Activated CD8-positive, alpha-beta T cell treated with anti-CD3 and anti-CD28 coated beads for 36 hours (primary cell): ENCODE results near the gene GPAT3. TPM values are rescaled to one million over a fixed set of nuclear protein-coding genes. Genes with fewer than 3 reads are reported as not detected.

Source experiments
- ATAC-seq: fragments of 200-7000 bp; cut with Tn5 transposase; one replicate; pipeline ENCODE4 v1.10.0; 2021; ENCODE audit warnings: mild to moderate bottlenecking, moderate library complexity
- CTCF ChIA-PET: fragments of 350-600 bp; sonication (Branson Sonifier 250); formaldehyde crosslinking; loops from one replicate; lab custom pipeline; 2021; ENCODE audit warnings: antibody characterized with exemption; lab: Charles Lee
- POLR2A ChIA-PET: fragments of 350-600 bp; sonication (Branson Sonifier 250); formaldehyde crosslinking; loops from one replicate; lab custom pipeline; 2021; ENCODE audit warnings: antibody characterized with exemption; lab: Charles Lee
- DNase-seq: peaks from one replicate; pipeline ENCODE4 v3.0.0-alpha.2; 2020
- H3K27ac Mint-ChIP-seq: one replicate; pipeline ENCODE4 v1.8.0; 2021; ENCODE audit warnings: mild to moderate bottlenecking, mixed read lengths
- H3K27me3 Mint-ChIP-seq: one replicate; pipeline ENCODE4 v1.8.0; 2021; ENCODE audit warnings: mixed read lengths
- H3K36me3 Mint-ChIP-seq: one replicate; pipeline ENCODE4 v1.8.0; 2021; ENCODE audit warnings: low read depth, mixed read lengths
- H3K4me1 Mint-ChIP-seq: one replicate; pipeline ENCODE4 v1.8.0; 2021; ENCODE audit warnings: low read depth, mixed read lengths
- H3K4me3 Mint-ChIP-seq: one replicate; pipeline ENCODE4 v1.8.0; 2021; ENCODE audit warnings: mild to moderate bottlenecking, moderate library complexity, mixed read lengths
- H3K9me3 Mint-ChIP-seq: one replicate; pipeline ENCODE4 v1.8.0; 2021; ENCODE audit warnings: mixed read lengths
- intact Hi-C: fragments of 100-400 bp; cut with micrococcal nuclease; formaldehyde crosslinking; loops from one replicate; pipeline ENCODE4 v1.10.0; 2022
- total RNA-seq, 2 experiments: library from RNA; stranded (reverse); gene quantifications; one replicate each; pipeline ENCODE4 v1.2.3, GENCODE V29; 2021
- TF ChIP-seq, protein P1 (sequence below): fragments of 200-600 bp; IDR thresholded peaks from one replicate; pipeline ENCODE4 v1.8.0; 2022; ENCODE audit warnings: antibody characterized with exemption, mild to moderate bottlenecking

The GPAT3 gene
- total RNA-seq, 2 experiments from 2014 or later, result 1.6 to 2.7 TPM

DNA sequence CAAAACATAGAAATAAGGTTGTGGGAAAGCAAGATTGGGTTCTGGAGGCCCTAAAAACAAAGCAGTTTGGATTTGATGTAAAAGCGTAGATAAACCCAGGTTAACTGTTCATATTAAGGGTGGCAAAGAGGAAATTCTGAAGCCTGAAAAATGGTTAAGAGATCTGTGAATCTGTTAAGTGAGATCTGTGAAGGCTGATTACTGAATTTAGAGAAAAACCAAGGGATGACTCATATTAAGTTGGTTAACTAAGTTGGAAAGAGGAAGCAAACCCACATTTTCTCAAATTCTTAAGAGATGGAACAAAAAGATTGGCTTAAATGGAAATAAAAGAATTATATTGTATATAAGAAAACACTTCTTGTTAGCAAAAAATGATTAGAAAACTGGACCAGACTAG, 22.8 kb downstream of the GPAT3 start:
- POLR2A ChIA-PET, result no interaction called here
- no peaks in the 10 kb centered on the region for H3K9me3 Mint-ChIP-seq

DNA sequence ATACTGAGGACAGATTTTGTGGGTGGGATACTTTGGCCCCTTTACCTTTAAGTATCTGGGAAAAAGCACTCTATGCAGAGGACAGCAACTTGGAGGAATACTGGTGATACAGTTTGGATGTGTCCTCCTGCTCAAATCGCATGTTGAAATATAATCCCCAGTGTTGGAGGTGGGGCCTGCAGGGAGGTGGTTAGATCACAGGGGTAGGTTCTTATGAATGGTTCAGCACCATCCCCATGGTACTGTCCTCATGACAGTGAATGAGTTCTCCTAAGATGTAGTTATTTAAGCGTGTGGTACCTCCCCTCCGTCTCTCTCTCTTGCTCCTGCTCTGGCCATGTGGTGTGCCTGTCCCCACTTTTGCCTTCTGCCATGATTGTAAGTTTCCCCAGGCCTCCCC, 24.6 kb downstream of the GPAT3 start:
- Mint-ChIP-seq H3K4me3 (no peak overlapping the region), H3K27me3 (no peaks in the 10 kb centered on the region), H3K27ac (no peak overlapping the region), H3K9me3 (no peaks in the 10 kb centered on the region), H3K36me3 (no peaks in the 10 kb centered on the region), H3K4me1 (peaks cover 12% of the 10 kb centered on the region)
- TF ChIP-seq, protein P1, sequence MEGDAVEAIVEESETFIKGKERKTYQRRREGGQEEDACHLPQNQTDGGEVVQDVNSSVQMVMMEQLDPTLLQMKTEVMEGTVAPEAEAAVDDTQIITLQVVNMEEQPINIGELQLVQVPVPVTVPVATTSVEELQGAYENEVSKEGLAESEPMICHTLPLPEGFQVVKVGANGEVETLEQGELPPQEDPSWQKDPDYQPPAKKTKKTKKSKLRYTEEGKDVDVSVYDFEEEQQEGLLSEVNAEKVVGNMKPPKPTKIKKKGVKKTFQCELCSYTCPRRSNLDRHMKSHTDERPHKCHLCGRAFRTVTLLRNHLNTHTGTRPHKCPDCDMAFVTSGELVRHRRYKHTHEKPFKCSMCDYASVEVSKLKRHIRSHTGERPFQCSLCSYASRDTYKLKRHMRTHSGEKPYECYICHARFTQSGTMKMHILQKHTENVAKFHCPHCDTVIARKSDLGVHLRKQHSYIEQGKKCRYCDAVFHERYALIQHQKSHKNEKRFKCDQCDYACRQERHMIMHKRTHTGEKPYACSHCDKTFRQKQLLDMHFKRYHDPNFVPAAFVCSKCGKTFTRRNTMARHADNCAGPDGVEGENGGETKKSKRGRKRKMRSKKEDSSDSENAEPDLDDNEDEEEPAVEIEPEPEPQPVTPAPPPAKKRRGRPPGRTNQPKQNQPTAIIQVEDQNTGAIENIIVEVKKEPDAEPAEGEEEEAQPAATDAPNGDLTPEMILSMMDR, result no peak
- ChIA-PET POLR2A (no interaction called here), CTCF (no interaction called here)
- ATAC-seq, result no peak
- intact Hi-C loops, result no loop called here
- DNase-seq, result no peak

More for the DNA sequence above, 22.8 kb downstream of the GPAT3 start:
- H3K4me1 Mint-ChIP-seq, result peaks cover 12% of the 10 kb centered on the region
- TF ChIP-seq, protein P1, result no peak
- intact Hi-C loops, result no loop called here
- no peaks in the 10 kb centered on the region for H3K27me3 Mint-ChIP-seq
- DNase-seq (no peak), ATAC-seq (peak; percentile 56)
- CTCF ChIA-PET, result no interaction called here
- H3K36me3 Mint-ChIP-seq, result no peaks in the 10 kb centered on the region
- H3K27ac Mint-ChIP-seq, result peak overlapping the region; percentile 17
- no peak overlapping the region for H3K4me3 Mint-ChIP-seq

DNA sequence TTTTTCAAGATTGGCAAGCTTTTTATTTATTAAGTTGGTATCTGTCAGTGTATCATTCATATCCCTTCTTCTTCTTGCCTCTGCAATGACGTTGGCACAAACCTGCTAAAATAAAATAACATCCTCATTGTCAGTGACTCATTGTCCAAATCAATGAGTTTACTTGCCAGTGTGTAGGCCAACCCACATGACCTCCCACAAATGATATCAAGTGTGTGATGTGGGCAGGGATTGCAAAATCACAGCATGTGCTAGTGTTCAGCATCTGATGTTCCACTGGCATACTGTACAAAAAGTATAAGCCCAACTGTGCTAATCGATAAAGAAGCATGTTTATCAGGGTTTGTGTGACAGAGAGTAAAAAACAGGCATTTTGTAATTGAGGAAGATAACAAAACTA, 25.5 kb downstream of the GPAT3 start:
- ChIA-PET POLR2A (no interaction called here), CTCF (no interaction called here)
- TF ChIP-seq, protein P1, result no peak
- Mint-ChIP-seq H3K4me3 (no peak overlapping the region), H3K9me3 (no peaks in the 10 kb centered on the region), H3K4me1 (peaks cover 12% of the 10 kb centered on the region), H3K27me3 (no peaks in the 10 kb centered on the region), H3K36me3 (no peaks in the 10 kb centered on the region), H3K27ac (no peak overlapping the region)
- peak; percentile 58 for ATAC-seq
- DNase-seq, result peak; percentile 43
- intact Hi-C loops, result no loop called here

DNA sequence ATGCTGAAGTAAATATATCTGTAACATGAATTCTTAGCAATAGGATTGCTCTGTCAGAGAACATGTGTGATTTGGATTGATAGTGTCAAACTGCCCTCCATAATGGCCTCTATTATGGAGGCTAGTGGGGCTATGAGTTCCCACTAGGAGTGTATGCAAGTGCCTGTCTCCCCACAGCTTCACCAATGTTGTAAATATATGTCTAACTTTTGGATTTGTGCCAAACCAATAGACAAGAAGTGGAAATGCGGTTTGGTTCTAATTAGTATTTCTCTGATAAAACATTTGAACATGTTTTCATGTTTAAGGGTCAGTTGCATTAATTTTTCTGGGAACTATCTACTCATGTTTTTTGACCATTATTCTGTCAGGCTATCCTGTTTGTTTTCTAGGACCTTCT, 28.1 kb downstream of the GPAT3 start:
- TF ChIP-seq, protein P1, result no peak
- intact Hi-C loops, result no loop called here
- Mint-ChIP-seq H3K27me3 (no peaks in the 10 kb centered on the region), H3K4me3 (no peak overlapping the region), H3K9me3 (no peaks in the 10 kb centered on the region), H3K4me1 (peaks cover 4% of the 10 kb centered on the region), H3K27ac (no peak overlapping the region), H3K36me3 (no peaks in the 10 kb centered on the region)
- CTCF ChIA-PET, result no interaction called here
- POLR2A ChIA-PET, result no interaction called here
- DNase-seq (no peak), ATAC-seq (no peak)

DNA sequence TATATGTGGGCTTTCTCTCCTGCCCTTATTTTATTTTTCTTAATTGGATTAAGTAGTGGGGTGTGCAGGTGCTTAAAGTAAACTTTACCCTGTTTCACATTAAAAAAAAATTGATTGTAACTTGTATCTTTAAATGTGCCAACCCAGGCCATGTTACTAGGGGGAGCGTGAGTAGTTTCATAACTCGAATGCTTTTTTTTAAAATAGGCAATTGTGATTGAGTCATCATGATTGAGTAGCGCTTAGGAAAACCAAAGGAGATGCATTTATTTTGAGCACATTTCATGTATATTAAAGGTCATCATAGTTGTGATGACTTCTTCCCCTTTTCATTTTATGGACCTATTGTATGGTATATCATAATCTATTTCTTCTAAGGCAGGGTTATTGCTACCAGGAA, 32.2 kb downstream of the GPAT3 start:
- Mint-ChIP-seq H3K9me3 (no peaks in the 10 kb centered on the region), H3K27me3 (no peaks in the 10 kb centered on the region), H3K4me3 (no peak overlapping the region), H3K27ac (no peak overlapping the region), H3K36me3 (no peaks in the 10 kb centered on the region), H3K4me1 (no peaks in the 10 kb centered on the region)
- TF ChIP-seq, protein P1, result no peak
- CTCF ChIA-PET, result no interaction called here
- POLR2A ChIA-PET, result no interaction called here
- no peak for DNase-seq
- intact Hi-C loops, result no loop called here
- no peak for ATAC-seq
